Measurements from ENCODE around the gene N4BP2L2.

The N4BP2L2 gene

DNA sequence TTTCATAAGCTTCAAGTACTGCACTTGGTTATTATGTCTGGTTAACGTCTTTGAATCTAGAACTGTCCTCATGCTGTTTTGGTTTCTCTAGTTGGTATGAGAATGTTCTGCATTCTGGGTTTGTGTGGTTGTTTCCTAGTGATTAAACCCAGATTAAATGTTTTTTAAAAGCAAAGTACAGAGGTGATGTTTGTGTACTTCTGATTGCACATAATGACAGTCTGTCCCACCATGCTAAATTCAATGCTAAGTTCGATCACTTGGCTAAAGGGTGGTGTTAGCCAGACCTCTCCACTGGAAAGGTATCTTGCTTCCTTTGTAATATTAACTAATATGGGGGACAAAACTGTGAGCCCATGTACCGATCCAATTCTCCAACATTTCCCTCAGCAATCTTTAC, 125.3 kb downstream of the N4BP2L2 start:
- TF ChIP-seq, protein P1, sequence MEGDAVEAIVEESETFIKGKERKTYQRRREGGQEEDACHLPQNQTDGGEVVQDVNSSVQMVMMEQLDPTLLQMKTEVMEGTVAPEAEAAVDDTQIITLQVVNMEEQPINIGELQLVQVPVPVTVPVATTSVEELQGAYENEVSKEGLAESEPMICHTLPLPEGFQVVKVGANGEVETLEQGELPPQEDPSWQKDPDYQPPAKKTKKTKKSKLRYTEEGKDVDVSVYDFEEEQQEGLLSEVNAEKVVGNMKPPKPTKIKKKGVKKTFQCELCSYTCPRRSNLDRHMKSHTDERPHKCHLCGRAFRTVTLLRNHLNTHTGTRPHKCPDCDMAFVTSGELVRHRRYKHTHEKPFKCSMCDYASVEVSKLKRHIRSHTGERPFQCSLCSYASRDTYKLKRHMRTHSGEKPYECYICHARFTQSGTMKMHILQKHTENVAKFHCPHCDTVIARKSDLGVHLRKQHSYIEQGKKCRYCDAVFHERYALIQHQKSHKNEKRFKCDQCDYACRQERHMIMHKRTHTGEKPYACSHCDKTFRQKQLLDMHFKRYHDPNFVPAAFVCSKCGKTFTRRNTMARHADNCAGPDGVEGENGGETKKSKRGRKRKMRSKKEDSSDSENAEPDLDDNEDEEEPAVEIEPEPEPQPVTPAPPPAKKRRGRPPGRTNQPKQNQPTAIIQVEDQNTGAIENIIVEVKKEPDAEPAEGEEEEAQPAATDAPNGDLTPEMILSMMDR (IDR thresholded peaks at IDR 0.05; ENCODE audit: low read depth, low read length), result no peak
- H3K4me3 ChIP-seq (ENCODE audit: low read depth, low read length), result no peak overlapping the region

DNA sequence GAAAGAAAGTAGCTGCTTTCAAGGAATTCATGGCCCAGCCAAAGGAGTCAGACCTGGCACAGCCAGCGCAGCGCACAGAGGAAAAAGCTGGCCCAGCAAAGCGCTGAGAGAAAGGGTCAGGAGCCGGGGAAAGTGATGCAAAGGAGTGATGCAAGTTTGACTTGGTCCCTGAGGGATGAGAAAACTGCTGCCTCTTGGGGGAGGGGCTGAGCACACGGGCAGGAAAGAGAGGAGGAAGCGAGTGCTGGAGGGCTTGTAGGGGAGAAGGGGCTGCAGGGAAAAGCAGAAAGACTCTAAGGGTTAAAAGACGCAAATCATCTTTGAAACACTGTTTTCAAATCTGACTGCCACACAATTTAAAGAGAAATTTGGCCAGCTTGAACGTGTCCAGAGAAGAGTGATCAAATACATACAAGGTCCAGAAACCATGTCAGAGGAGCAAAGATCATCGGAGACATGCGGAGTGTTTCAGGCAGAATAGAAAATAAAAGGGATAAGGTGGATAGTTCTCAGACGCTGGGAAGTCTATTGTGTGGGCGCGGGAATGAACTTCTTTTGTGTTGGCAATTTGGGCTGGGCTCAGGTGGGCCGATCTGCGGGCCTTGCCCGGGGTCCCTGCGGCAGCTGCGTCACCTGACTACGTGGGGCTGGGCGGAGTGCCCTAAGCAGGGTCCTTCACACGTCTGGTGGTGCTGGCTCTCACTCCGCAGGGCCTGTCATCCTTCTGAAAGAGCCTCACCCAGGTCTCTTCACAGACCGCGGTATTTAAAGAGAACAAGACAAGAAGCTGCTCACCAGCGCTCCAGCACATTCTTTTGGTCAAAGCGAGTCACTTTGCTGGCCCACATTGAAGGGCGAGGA, 128.8 kb downstream of the N4BP2L2 start:
- TF ChIP-seq, protein P1 (IDR thresholded peaks at IDR 0.05; ENCODE audit: low read depth, low read length), result no peak
- no peak overlapping the region for H3K4me3 ChIP-seq (ENCODE audit: low read depth, low read length)

DNA sequence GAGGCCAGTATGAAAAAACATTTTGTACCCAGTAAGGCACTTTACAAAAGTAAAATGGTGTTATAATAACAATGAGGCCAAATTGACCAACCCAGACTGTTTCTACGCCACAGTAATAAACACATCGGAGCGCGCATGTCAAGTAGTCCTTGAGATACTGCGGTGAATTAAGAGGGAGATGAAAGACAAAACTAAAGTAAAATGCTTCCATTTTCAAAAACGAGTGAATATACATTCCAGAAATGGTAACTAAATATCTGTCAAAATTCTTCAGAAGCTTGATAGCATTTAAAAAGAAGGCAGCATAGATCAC, 129.6 kb downstream of the N4BP2L2 start:
- H3K4me3 ChIP-seq (ENCODE audit: low read depth, low read length), result no peak overlapping the region
- TF ChIP-seq, protein P1 (IDR thresholded peaks at IDR 0.05; ENCODE audit: low read depth, low read length), result no peak

DNA sequence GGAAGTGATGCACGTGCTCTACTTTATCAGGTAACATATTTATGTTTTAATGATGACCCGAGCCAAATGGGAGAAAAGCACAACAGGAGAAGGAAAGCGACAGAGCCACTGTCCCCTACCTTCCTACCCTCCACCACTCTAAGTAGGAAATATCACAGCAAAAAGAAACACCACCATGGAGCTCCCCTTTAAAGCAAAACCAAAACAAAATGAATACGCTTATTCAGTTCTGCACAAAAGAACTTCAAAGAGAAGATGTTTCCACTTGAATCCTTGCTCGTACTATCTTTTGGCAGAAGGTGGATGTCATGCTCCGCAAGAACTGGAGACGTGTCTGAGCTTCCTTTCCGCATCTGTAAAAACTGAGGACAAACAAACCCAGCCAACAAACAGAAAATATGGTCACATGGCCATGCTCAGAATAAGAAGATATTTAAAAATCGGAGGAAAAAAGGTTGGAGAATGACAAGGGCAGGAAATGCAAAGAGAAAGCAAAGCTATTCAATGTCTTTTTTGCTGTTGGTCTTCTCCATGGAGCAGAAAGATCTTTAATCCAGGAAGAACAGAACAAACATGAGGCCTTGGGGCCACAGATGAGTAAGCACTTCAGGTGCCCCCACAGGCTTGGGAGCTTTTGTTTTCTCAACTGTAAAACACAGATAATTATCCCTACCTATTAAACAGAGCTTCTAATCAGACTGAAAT, 130.1 kb downstream of the N4BP2L2 start:
- TF ChIP-seq, protein P1 (IDR thresholded peaks at IDR 0.05; ENCODE audit: low read depth, low read length), result no peak
- no peak overlapping the region for H3K4me3 ChIP-seq (ENCODE audit: low read depth, low read length)

DNA sequence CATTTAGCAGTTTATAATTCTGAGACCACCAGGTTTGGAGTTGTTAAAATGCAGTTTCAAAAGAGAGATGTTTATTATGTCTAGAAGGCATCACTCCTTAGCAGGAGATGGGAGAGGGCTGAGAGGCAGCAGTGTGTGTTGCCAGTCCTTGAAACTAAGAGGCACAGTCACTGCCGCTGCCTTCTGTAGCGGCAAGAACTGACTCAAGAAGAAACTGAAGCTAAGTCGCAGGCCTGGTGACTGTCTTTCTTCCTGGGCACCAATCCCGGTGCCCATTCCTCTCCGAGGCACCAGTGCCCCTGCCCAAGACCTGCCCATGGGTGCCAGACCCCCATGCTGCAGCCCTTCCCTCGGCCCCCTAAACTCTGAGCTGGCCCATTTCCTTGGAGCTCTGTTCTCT, 130.7 kb downstream of the N4BP2L2 start:
- H3K4me3 ChIP-seq (ENCODE audit: low read depth, low read length), result no peak overlapping the region
- TF ChIP-seq, protein P1 (IDR thresholded peaks at IDR 0.05; ENCODE audit: low read depth, low read length), result no peak

DNA sequence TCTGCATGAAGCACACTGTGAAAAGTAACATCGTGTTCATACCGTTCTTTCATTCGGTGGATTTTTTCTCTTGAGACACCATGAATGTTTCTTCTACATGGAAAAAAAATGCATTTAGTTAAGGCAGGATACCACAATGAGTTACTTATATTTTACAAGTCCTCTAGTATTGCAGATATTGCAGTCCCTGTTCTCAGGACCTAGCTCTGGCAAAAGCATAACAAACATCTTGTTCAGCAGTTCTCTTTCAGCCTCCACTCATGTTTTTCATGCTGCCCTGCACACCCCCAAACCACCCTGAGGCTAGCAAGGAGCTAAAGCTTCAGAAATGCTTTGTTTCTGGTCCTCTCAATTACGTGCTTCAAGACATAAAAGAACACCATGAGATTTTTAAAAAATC, 135.5 kb downstream of the N4BP2L2 start:
- TF ChIP-seq, protein P1 (IDR thresholded peaks at IDR 0.05; ENCODE audit: low read depth, low read length), result no peak
- no peak overlapping the region for H3K4me3 ChIP-seq (ENCODE audit: low read depth, low read length)

DNA sequence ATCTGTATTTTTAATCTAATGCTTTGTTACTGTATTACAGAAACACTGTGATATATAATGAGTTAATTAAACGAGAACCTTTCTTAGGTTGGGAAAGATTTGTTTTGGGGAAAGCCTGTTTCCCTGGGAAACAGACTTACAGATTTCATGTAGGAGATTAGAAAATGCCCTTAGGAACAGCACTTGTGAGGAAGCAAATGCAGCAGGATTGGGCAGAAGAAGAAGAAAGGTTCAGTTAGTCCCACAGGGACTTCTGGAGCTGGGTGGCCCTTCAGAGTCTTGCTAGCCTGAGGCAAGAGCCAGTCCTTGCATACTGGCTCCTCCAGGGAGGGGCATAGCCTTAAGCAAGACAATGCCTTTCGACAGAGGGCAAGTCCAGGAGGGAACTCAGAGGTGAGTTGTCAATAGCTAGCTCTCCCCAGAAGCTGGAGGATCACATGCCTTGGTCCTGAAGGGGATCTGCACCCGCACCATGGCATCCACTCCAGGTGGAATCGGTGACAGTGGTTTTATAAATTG, 147.4 kb downstream of the N4BP2L2 start:
- TF ChIP-seq, protein P1 (IDR thresholded peaks at IDR 0.05; ENCODE audit: low read depth, low read length), result no peak
- H3K4me3 ChIP-seq (ENCODE audit: low read depth, low read length), result no peak overlapping the region
